ENCODE data around the gene FPR2.
"Not testable (repeated sequence)": the region's sequence is repeated elsewhere in the genome, so short reads cannot be mapped to it uniquely, and the experiment has no call there.

Gene FPR2

DNA sequence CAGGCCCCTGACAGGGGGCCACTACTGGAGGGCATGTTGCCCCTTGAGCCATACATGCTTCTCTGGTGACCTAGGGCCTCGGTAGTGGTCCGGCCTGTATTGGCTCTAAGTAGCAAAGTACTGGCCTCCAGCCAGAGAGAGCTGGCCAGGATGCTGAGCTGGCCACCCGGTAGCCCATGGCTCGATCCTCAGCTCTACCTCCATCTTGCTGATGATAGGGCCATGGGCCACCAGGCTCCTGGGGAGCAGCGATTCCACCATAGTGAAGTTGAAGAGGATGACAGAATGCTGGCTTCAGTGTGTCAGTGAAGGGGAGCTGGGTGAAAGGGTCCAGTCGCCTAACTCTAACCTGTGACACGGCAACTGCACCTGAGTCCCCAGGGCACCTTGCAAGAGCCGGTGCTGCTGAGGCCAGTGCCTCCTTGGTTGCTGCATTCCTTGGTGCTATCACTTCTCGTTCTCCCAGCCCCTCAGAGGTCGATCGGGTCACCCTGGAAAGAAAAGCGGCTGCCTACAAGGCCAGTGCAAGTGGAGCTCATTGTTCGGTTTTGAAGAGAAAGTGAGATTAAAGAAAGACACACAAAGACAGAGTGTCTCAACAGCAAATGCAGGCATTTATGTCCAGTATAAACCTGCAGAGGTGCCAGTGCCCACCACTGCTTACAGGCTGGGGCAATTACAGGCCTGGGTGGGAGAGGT, 38.9 kb downstream of the FPR2 start:
- DNase-seq (ENCODE audit: low spot score) = no peak
- TF ChIP-seq CTCF (IDR thresholded peaks at IDR 0.05; ENCODE audit: extremely low read depth, missing control alignments) = no peak

GRCh38 chr19:51800473-51801244, 39.7 kb downstream of the FPR2 start:
- DNase-seq (ENCODE audit: low spot score) = no peak
- no peak for TF ChIP-seq CTCF (IDR thresholded peaks at IDR 0.05; ENCODE audit: extremely low read depth, missing control alignments)

DNA sequence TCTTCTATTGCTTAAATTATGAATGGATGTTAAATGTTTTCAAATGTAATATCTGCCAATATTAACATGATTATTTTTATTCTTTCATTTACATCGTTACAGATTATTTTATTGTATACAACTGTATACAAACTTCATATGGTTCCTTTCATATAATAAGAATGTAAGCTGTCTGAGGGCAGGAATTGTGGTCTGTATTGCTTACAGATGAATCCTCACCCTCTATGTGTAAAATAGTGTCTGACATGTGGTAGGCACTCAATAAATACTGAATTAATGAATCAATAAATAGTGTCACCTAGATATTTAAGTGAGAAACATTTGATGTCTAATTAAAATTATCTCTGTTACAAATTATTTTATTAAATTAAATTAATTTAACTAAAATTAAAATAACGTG, 41.8 kb downstream of the FPR2 start:
- DNase-seq (ENCODE audit: low spot score) = no peak
- no peak for TF ChIP-seq CTCF (IDR thresholded peaks at IDR 0.05; ENCODE audit: extremely low read depth, missing control alignments)

- no peak for DNase-seq (ENCODE audit: low spot score)
- TF ChIP-seq CTCF (IDR thresholded peaks at IDR 0.05; ENCODE audit: extremely low read depth, missing control alignments) = no peak
These were observed 42.5 kb downstream of the FPR2 start for GRCh38 chr19:51803519-51803918.

GRCh38 chr19:51803967-51804366, 43.0 kb downstream of the FPR2 start:
- DNase-seq (ENCODE audit: low spot score) = no peak
- TF ChIP-seq CTCF (IDR thresholded peaks at IDR 0.05; ENCODE audit: extremely low read depth, missing control alignments) = no peak

DNA sequence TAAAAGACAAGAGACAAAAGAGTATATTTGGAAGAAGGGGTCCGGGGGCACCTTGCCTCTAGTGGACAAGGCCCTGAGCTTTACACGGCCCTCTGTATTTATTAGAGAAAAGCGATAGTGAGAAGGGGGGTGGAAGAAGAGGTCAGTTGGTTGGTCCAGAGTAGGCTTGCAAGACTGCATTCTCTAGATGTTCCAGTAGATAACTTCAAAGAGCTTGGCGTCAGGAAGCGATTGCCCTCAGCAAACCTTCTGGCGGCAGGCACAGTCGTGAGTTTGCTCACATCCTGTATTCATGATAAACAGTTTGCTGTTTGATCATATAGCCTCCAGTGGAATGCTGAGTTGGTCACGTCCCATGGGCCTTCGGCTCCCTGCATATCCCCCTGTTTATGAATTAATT, 43.8 kb downstream of the FPR2 start:
- DNase-seq (ENCODE audit: low spot score) = not testable (repeated sequence)

GRCh38 chr19:51805396-51805795, 44.4 kb downstream of the FPR2 start:
- not testable (repeated sequence) for DNase-seq (ENCODE audit: low spot score)

DNA sequence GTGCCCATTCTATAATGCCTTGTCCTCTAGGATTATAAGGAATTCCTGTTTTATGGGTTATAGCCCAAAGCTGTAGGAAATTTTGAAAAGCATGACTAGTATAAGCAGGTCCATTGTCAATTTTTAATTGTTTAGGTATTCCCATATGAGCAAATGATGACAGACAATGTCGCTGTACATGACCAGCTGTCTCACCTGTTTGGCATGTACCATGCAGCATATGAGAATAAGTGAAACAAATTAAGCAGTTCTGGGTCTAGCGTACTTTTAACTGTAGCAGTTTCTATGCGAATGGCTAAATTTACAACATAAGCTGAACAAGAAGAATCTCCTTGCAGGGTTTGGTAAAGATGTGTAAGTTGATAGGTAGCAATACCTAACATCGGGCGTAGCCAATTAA, 45.6 kb downstream of the FPR2 start:
- not testable (repeated sequence) for DNase-seq (ENCODE audit: low spot score)

DNA sequence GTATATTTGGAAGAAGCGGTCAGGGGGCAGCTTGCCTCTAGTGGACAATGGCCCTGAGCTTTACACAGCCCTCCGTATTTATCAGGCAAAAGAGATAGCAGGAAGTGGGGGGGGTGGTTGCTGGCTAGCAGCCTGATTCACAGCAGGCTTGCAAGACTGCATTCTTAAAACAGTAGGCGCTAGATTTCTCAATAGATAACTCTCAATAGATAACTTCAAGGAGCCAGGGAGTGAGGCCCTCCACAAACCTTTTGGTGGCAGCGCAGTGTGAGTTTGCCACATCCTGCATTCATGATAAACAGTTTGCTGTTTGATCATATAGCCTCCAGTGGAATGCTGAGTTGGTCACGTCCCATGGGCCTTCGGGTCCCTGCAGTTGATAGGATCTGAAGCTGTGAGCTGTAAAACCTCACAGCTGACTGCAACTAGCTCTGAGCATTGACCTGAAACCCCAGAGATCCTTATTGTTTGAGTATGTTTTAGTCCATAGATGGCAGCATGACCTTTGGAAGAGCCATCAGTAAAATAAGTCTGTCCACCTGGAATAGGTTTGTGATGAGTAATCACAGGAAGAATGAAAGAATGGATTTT, 46.2 kb downstream of the FPR2 start:
- no peak for DNase-seq (ENCODE audit: low spot score)
- no peak for TF ChIP-seq CTCF (IDR thresholded peaks at IDR 0.05; ENCODE audit: extremely low read depth, missing control alignments)

Measured in GM20000 (cell line).